ENCODE measurements around the gene NLN.

- TF ChIP-seq, protein P1, sequence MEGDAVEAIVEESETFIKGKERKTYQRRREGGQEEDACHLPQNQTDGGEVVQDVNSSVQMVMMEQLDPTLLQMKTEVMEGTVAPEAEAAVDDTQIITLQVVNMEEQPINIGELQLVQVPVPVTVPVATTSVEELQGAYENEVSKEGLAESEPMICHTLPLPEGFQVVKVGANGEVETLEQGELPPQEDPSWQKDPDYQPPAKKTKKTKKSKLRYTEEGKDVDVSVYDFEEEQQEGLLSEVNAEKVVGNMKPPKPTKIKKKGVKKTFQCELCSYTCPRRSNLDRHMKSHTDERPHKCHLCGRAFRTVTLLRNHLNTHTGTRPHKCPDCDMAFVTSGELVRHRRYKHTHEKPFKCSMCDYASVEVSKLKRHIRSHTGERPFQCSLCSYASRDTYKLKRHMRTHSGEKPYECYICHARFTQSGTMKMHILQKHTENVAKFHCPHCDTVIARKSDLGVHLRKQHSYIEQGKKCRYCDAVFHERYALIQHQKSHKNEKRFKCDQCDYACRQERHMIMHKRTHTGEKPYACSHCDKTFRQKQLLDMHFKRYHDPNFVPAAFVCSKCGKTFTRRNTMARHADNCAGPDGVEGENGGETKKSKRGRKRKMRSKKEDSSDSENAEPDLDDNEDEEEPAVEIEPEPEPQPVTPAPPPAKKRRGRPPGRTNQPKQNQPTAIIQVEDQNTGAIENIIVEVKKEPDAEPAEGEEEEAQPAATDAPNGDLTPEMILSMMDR (IDR thresholded peaks at IDR 0.05) = no peak
- no peak for TF ChIP-seq POLR2A (IDR thresholded peaks at IDR 0.05)
- no peak for TF ChIP-seq POLR2AphosphoS5 (IDR thresholded peaks at IDR 0.05)
Measured at GRCh38 chr5:65833780-65834179, 111.8 kb downstream of the NLN start.

Data from breast epithelium (tissue), 3 donors.